GM12878 (cell line): Measurements from ENCODE around the gene PDE9A.

Experiments
- CHD1 ChIP-seq: IDR thresholded peaks from 2 replicates; pipeline ENCODE4 v1.6.1; 2012; ENCODE audit warnings: low read depth, low read length, improper control_type of control experiment
- HDAC2 ChIP-seq: fragments of 200-600 bp; sonication (generic); IDR thresholded peaks from 2 replicates; pipeline ENCODE4 v1.6.1; 2017
- KDM1A ChIP-seq: fragments of 200-600 bp; sonication (generic); IDR thresholded peaks from 2 replicates; pipeline ENCODE4 v1.6.1; 2016; ENCODE audit warnings: borderline replicate concordance
- REST ChIP-seq: IDR thresholded peaks from 2 replicates; pipeline ENCODE4 v1.6.1; 2012; ENCODE audit warnings: mild to moderate bottlenecking, low read depth, low read length
- SP1 ChIP-seq: IDR thresholded peaks from one replicate; pipeline ENCODE4 v1.6.1; 2011; ENCODE audit warnings: low read depth, low read length
- TCF12 ChIP-seq: IDR thresholded peaks from 2 replicates; pipeline ENCODE4 v1.6.1; 2011; ENCODE audit warnings: low read depth, mild to moderate bottlenecking, low read length
- YY1 ChIP-seq: IDR thresholded peaks from 2 replicates; pipeline ENCODE4 v1.6.1; 2011; ENCODE audit warnings: low read depth, mild to moderate bottlenecking, low read length
- TF ChIP-seq, protein P1 (sequence below), 3 experiments: IDR thresholded peaks in 2 of 3; conservative IDR thresholded peaks in 1 of 3; 2 replicates each; pipeline ENCODE4 v1.5.1; 2011; ENCODE audit warnings: low read depth in 3 of 3, low read length in 3 of 3, mild to moderate bottlenecking in 3 of 3, control low read depth in 2 of 3, moderate library complexity in 2 of 3, inconsistent platforms in 1 of 3, mixed read lengths in 1 of 3; ENCODE audit not compliant: control insufficient read depth in 2 of 3, insufficient read depth in 1 of 3; ENCODE audit errors: extremely low read depth in 1 of 3

DNA sequence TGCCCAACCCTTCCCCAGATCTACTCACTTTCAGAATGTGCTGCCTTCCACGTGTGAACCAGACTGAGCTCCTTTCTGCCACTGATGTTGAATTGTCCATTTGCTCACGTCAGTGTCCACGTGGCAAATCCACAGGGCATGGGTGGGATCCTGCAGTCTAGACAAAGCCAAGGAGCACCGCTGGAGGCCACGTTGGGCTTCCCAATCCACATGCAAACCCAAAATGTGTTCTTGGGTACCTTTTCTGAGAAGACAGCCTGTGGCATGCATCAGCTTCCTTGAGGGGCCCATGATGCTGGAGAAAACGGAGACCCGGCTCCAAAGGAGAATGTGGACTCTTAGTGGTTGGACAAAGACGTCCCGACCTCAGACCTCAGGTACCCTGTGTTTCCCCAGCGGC, 87.6 kb downstream of the PDE9A start:
- TF ChIP-seq, protein P1, sequence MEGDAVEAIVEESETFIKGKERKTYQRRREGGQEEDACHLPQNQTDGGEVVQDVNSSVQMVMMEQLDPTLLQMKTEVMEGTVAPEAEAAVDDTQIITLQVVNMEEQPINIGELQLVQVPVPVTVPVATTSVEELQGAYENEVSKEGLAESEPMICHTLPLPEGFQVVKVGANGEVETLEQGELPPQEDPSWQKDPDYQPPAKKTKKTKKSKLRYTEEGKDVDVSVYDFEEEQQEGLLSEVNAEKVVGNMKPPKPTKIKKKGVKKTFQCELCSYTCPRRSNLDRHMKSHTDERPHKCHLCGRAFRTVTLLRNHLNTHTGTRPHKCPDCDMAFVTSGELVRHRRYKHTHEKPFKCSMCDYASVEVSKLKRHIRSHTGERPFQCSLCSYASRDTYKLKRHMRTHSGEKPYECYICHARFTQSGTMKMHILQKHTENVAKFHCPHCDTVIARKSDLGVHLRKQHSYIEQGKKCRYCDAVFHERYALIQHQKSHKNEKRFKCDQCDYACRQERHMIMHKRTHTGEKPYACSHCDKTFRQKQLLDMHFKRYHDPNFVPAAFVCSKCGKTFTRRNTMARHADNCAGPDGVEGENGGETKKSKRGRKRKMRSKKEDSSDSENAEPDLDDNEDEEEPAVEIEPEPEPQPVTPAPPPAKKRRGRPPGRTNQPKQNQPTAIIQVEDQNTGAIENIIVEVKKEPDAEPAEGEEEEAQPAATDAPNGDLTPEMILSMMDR (IDR thresholded peaks at IDR 0.05 in 2 of 3, conservative IDR thresholded peaks at IDR 0.05 in 1 of 3; ENCODE audit: control insufficient read depth in 2 of 3, extremely low read depth in 1 of 3, insufficient read depth in 1 of 3, low read depth in 3 of 3, low read length in 3 of 3) = no peak
- no peak for TF ChIP-seq REST
- TF ChIP-seq YY1 = no peak
- TF ChIP-seq HDAC2 = no peak
- no peak for TF ChIP-seq KDM1A
- TF ChIP-seq SP1 = no peak
- TF ChIP-seq CHD1 = no peak
- TF ChIP-seq TCF12 = no peak
